EH (cell line): ENCODE measurements around the gene SCGB1C1.
"Not testable (repeated sequence)": the region's sequence is repeated elsewhere in the genome, so short reads cannot be mapped to it uniquely, and the experiment has no call there.

ENCODE experiments used
- DNase-seq: peaks from one replicate; pipeline ENCODE4 v3.0.0-alpha.2; 2015; ENCODE audit warnings: low read depth

The SCGB1C1 gene

DNA sequence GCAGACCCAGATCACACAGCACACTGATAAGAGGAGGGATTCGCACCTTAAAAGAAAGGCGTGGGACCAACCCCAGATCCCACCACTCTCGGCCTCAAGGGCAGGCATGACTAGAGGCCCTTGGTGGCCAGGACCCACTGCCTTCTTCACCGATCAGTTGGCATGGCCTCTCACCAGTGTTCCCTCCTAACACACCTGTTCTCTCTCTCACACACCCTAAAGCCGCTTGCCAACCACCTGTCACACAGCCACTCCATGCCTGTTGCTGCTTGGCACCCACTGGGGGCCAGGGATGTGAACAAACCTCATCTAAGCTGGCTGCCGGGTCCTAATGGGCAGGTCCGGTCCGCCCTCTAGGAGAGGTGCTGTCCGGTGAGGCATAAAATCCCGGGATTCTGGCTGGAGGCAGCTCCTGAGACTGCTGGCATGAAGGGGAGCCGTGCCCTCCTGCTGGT is at the start of gene SCGB1C1:
Gene SCGB1C1 (plus strand): TSS at position 405 of the 455 bp plus-strand sequence. CDS start 22 bp downstream, at position 427.
- not testable (repeated sequence) for DNase-seq

DNA sequence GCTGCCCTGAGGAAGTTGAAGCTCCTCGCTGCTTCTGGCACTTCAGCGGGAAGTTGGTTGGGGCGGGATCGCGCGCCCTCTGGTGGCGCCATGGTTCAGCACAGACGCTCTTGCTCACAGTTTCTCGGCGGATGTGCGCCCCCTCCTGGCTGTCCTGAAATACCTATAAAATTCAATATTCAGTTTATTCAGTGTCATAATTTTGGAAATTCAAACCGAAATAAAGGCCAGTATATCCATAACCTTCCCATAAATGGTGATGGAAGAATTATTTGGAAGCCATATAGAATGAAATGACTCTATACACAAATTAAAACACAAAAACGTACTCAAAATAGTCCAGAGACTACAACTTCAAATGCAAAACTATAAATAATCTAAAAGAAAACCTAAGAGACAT is 12.6 kb upstream of the SCGB1C1 start:
- DNase-seq, result not testable (repeated sequence)

DNA sequence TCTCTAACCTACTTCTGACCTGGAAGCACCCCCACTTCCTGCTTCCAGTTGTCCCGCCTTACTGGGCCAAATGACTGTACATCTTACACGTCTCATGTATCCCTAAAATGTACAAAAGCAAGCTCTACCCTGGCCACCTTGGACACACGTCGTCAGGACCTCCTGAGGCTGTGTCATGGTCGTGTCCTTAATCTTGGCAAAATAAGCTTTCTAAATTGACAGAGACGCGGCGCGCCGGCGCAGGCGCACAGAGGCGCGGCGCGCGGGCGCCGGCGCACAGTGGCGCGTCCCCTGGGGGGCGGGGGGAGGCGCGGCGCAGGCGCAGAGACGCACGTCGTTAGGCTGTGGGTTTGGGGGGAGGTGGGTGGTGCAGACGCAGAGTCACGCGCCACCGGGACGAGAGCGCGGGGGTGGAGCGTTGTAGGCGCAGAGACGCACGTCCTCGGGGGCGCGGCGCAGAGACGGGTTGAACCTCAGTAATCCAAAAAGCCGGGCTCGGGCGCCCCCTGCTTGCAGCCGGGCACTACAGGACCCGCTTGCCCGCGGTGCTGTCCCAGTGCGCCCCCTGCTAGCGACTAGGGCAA is 3.6 kb upstream of the SCGB1C1 start:
- DNase-seq, result not testable (repeated sequence)

DNA sequence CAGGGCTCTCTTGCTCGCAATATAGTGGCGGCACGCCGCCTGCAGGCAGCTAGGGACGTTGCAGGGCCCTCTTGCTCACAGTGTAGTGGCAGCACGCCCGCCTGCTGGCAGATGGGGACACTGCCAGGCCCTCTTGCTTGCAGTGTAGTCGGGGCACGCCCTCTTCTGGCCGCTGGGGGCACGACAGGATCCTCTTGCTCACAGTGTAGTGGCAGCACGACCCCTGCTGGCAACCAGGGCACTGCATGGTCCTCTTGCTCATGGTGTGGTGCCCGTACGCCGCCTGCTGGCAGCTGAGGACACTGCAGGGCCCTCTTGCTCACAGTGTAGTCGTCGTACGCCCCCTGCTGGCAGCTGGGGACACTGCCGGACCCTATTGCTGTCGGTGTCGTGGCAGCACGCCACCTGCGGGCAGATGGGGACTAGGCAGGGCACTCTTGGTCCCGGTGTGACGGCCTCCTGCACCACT is 3.0 kb upstream of the SCGB1C1 start:
- DNase-seq, result not testable (repeated sequence)

DNA sequence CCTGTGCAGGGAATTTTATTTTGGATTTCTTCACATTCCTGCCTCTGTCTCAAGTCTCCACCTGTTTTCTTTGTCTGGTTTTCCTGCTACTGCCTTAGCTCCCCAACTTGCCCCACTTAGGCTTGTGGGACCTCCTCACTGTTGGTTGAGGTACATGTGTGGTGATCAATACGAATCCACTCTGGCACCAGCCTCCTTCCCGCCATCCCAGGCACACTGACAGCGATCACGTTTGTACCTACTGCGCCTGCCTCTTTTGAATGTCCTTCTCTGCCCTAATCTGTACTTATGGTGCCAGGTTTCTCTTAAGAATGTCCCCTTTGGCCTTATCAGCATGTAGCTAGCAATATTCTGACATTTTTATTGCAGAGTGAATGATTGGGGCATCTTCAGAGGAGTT is 2.3 kb upstream of the SCGB1C1 start:
- not testable (repeated sequence) for DNase-seq

DNA sequence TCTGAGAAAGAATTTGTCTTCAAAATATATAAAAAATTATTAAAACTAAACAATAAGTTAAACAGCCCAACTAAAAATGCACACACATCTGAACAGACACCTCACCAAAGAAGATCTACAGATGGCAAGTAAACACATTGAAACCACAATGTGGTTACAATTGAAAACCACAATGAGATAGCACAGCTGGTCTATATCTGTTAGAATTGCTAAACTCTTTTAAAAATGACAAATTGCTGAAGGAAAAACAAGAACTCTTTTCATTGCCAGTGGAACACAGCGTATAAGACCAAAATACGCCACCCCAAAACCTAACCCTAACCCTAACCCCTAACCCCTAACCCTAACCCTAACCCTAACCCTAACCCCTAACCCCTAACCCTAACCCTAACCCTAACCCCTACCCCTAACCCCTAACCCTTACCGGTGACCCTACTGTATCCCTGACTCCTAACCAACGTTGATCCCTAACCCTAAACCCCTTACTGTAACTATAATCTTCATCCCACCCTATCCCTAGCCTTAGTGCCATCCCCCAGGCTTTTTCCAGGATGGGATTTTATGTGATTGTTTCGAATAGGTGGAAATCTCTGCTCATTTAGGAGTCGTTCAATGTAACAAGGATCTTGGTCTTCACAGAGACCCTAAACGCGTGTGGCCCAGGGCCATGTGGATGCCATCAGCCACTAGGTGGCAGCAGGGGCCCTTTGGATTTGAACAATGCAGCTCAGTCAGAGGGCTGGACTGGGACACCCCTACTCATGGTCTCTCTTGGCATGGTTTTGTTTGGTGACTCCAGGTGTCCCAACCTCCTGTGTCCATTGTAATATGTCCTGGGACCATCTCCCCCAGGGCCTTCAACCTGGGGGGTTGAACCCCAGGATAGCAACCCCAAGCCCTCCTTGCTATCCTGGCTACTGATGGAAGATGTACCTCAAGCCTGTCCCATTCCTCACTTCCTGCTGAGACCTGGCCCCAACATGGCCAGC is 1.1 kb upstream of the SCGB1C1 start:
- not testable (repeated sequence) for DNase-seq

DNA sequence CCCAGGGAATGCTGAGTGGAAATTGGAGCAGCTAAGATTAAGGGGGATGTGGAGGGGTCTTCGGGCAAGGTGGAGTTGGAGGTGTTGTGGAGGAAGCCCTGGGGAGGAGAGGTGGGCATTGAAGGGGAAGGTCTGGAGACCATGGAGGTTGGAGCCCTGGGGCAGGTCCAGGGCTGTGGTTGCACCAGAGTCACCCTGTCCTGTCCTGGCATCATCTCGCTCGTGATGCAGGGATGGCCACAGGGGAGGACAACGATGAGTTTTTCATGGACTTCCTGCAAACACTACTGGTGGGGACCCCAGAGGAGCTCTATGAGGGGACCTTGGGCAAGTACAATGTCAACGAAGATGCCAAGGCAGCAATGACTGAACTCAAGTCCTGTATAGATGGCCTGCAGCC is 603 bp downstream of the SCGB1C1 start:
- not testable (repeated sequence) for DNase-seq

DNA sequence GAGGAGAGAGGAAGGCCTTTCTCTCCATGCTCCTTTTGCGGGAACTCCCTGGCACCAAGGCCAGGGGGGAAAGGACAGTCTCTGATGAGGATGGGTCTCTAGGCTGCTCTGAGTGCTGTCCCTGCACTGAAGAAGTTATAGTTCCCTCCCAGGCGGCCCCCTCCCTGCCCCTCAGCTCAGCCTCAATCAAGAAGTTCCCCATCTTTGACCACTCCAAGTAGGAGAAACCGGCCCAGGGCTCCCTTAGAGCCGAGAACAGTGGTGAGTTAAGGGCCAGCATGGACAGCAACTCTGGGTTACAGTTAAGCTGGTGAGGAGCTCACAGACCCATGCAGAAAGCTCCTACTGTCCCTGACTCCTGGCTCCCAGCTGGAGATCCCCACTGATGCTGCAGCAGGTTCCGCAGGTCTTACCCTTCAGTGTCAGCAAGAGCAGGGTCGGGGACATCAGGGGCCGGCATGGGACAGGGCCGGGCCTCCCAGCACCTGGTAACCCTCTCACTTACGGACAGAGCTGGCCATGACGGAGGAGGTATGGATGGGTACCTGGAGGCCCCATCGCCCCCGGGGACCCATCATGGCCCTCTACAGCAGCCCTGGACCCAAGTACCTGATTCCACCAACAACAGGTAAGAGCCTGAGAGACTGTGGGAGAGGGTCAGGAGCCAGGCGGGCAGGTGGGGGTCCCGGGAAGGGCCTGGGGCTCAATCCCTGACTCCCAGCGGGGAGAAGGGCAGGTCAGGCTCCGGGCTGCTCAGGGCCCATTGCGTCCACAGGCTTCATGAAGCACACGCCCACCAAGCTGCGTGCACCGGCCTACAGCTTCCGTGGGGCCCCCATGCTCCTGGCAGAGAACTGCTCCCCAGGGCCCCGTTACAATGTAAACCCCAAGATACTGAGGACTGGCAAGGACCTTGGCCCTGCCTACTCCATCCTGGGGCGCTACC is 4.2 kb downstream of the SCGB1C1 start:
- no peak for DNase-seq

DNA sequence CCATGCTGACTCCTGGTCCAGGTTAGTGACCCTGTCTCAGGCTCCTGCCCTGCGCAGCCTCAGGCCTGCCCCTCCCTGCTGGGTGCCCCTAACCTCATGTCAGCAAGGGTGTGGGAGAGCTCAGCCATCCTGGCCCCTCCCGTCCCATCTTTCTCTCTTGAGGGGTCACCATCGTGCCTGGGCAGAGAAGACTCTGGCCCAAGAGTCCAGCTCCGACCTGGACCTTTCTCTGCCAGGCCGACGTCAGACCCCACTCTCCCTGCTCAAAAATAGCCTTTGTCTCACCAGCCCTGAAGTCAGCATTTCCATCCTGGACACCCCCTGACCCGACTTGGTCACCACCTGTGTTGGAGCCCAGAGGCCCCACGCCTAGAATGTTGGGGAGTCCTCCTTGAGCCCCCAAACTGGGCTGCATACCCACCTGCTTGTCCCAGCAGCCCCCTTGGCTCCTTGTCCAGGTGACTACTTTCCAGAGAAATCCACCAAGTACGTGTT is 4.9 kb downstream of the SCGB1C1 start:
- no peak for DNase-seq

DNA sequence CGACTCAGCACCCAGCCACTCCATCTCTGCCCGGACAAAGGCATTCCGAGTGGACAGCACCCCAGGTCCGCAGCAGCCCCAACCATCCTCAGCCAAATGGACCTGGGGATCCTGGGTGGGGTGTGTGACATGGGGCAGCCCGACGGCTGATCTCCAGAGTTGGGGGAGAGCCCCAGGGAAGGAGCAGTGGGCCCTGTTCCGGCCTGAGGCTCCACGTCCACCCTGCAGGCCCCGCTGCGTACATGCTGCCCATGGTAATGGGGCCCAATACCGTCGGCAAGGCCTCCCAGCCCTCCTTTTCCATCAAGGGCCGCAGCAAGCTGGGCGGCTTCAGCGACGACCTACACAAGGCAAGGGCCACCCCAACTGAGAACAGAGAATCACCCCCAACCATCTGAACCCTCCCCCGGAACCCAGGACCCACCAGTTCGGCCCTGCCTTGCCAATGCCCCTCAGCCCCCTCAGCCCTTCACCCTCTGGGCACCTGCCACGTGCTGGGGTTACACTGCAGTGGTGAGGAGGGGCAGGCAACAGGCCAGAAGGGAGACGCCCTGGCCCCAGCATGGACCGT is 5.4 kb downstream of the SCGB1C1 start:
- no peak for DNase-seq

DNA sequence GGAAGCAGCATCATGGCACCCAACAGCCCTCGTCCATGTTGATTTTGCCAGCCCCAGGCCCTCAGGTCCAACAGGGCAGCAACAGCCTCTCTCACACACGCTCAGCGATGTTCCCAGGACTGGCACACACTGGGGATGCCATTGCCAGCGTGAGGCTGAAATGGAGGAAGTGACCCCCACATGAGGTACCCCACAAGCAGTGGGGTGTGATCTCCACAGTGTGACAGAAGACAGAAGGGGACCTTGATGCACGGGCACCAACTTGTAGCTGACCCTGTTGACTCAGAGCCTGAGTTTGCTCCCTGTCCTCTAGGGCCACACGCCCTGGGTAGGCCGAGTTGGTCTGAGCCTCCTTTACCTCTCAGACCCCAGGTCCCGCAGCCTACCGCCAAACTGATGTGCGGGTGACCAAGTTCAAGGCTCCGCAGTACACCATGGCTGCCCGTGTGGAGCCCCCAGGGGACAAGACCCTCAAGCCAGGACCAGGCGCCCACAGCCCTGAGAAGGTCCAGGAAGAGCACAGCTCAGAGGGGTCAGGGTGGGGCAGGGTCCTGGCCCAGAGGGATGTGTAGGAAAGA is 6.2 kb downstream of the SCGB1C1 start:
- no peak for DNase-seq

DNA sequence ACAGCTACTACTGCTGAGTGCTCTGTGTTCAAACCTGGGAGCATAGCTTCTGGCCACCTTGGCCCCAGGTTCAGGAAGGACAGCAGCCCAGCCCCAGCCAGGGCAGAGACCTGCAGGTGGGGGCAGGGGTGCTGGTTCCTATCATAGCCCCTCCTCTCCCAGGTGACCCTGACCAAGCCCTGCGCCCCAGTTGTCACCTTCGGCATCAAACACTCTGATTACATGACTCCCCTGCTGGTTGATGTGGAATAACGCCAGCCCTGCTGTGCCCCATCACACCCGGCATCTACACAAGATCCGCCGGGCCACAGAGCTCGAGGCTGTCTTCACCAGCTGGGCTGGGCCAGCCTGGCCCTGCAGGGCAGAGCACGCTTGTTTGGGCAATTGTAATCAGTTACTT is 6.9 kb downstream of the SCGB1C1 start:
- no peak for DNase-seq

DNA sequence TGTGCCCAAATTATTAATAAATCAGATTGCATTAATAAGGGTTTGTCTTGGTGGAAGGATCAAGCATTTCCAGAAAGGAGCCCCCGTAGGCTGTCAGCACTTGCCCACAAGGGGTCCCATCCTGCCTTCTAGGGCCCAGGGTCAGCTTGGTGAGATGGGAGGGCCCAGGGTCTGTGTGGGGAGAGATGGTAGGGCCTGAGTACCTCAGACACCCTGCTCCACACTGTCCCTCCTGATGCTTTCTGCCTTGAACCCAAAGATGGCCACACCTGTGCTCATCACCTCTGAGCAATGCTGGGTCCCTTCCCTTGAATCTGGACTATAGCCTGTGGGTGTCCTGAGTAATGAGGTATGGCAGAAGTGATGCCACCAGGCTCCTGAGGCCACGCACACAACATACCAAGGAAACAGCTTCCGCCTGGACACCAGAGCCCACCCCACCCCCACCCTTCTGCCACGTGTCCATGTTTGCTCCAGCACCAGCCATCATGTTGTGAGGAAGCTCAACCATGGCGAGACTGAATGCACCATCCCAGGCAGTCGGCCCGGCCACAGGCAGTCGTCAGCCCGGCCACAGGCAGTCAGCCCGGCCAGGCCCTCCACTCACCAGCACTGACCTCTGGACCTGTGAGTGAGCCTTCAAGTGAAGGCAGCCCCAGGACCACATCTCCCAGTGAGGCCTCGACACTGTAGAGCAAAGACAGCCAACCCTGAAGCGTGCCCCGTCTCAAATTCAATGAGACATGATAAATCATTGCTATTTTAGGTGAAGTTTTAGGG is 7.5 kb downstream of the SCGB1C1 start:
- no peak for DNase-seq

DNA sequence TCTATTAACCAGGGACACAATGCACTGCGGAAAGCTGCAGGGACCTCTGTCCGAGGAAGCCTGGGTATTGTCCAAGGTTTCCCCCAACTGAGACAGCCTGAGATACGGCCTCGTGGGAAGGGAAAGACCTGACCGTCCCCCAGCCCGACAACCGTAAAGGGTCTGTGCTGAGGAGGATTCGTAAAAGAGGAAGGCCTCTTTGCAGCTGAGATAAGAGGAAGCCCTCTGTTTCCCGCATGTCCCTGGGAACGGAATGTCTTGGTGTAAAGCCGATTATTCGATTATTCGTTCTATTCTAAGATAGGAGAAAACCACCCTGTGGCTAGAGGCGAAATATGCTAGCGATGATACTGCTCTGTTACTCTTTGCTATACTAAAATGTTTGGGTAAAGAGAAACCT is 9.1 kb downstream of the SCGB1C1 start:
- no peak for DNase-seq

DNA sequence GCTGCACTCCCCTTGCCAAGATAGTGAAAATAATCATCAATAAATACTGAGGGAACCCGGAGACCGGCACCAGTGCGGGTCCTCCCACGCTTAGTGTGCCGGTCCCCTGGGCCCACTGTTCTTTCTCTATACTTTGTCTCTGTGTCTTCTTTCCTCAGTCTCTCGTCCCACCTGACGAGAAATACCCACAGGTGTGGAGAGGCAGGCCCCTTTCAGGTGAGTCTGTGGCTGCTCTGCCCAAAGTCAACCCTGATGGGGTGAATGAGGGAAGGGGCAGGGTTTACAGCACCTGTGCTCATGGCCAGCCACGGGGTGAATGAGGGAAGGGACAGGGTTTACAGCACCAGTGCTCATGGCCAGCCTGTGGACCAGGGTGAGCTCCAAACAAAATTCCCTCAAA is 9.6 kb downstream of the SCGB1C1 start:
- DNase-seq, result no peak

DNA sequence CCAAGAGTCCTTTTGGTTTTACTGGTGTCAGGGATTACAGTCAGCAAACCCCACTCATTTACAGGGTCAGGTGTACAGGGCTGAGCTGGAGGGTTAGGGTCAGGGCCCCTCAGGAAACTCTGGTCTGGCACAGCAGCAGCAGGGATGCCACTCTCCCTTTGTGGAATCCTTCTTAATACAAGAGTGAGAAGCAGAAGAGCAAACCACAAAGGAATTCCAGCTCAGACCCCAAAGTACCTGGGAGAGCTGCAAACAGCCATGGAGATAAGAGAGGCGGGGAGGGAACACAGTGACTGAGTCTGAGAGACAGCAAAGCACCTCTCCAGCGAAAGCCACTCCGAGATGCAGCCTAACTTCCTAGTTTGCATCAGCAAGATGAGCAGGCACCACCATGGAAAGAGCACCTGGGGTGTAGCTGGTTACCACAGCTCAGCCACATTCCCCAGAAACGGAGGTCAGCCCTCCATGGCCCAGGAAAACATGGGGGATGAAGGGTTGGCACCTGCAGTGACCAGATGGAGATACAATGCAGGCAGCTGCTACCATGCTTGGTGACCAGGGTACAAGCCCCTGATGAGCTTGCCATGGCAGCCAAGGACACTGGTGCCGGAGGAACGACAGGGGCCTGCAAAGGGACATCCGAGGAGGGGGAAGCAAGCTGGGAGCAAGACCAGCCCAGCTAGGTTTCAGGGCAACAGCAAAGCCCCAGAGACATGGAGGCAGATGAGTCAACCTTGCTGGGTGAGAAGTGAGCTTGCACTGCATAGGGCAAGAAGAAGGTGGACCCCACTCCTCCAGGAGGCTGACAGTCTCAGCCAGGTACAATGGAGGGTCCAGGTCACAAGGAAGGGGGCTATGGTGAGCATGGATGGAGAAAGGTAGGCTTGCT is 10.4 kb downstream of the SCGB1C1 start:
- no peak for DNase-seq

DNA sequence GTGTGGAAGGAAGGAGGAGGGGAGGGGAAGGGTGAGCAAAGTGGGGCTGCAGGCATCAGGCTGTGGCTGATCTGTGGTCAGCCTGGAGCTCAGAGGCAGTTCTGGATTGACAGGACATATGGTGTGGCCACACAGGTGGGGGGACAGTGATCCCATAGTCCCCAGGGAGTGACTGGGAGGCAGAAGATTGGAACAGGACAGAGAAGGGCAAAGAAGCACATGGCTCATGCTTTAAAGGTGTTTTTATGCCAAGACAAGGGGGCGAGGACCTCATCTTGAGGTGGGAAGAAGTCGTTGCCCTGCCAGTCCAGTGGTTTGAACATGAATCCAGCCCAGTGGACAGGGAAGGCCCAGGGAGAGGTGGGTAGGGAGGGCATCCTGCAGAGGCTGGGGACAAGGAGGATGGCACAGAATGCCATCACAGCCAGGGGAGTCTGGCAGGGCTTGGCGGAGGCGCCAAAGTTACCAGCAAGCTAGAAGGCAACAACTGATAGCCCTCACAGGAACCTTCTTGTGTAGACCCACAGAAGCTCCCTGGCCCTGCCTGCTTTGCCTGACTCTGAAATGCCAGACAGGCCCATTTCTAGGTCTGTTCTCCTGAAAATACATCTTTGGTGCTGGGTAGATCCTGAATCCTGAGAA is 11.2 kb downstream of the SCGB1C1 start:
- DNase-seq, result no peak

DNA sequence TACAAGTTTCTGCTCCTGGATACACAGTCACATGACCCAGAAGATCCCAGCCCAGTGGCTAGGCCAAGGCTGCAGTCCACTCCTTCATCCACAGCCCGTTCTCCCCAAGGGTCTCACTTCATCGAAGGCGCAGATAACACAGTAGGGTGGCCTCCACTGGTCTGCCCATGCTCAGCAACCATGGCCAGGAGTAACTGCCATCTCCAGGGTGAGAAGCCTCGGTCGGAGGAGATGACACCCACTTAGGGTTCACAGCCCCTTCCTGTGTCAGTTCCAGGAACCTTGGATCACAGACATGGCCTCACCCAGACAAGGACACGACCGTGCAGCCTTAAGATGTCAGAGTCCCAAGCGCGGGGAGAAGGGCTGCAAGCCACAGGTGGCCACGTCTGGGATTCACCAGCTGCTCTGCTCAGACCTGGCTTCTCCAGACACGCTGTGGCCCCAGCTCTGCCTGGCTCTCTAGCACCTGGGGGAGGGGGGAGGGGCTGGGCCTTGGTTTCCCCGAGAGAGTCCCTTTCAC is 11.8 kb downstream of the SCGB1C1 start:
- no peak for DNase-seq
